ENCODE data around the gene FGF5. TPM values are rescaled to one million over a fixed set of nuclear protein-coding genes. Genes with fewer than 3 reads are reported as not detected.

FGF5 gene
- total RNA-seq, 4 donors from 2014 or later, result 0.15 TPM; not detected in 3

Other genes with a start within 250 kb of the FGF5 start
- 100 to 1,000 TPM in 3 of 4 donors, 10 to 100 TPM in 1; 51.8 to 182 (median 144) TPM for gene ANTXR2, start 193.4 kb upstream of the FGF5 start, total RNA-seq
- gene PRDM8, start 69.2 kb upstream of the FGF5 start, total RNA-seq, result 10 to 100 TPM in 3 of 4 donors, 1 to 10 TPM in 1; 4.5 to 13.1 (median 12.6) TPM
- 1 to 10 TPM in 1 of 4 donors, not detected in 3; 1.2 TPM for gene CFAP299, start 69.1 kb downstream of the FGF5 start, total RNA-seq